HFFc6 (cell line): ENCODE measurements around the gene FOXQ1. TPM values are rescaled to one million over a fixed set of nuclear protein-coding genes. Genes with fewer than 3 reads are reported as not detected.

Source experiments
- DNase-seq: peaks from one replicate; pipeline ENCODE4 v3.0.0-alpha.2; 2018
- H3K27ac Mint-ChIP-seq: 2 replicates; pipeline ENCODE4 v1.8.0; 2020; ENCODE audit warnings: mild to moderate bottlenecking, mixed read lengths
- H3K27me3 Mint-ChIP-seq: 2 replicates; pipeline ENCODE4 v1.8.0; 2021; ENCODE audit warnings: mild to moderate bottlenecking, moderate library complexity, mixed read lengths; ENCODE audit not compliant: insufficient read depth
- H3K36me3 Mint-ChIP-seq: 2 replicates; pipeline ENCODE4 v1.8.0; 2021; ENCODE audit warnings: low read depth, mixed read lengths
- H3K4me1 Mint-ChIP-seq: 2 replicates; pipeline ENCODE4 v1.8.0; 2020; ENCODE audit warnings: low read depth, mixed read lengths
- H3K4me3 Mint-ChIP-seq: 2 replicates; pipeline ENCODE4 v1.8.0; 2020; ENCODE audit warnings: mild to moderate bottlenecking, moderate library complexity, mixed read lengths
- H3K9me3 Mint-ChIP-seq: 2 replicates; pipeline ENCODE4 v1.8.0; 2020; ENCODE audit warnings: mild to moderate bottlenecking, mixed read lengths
- total RNA-seq, 6 experiments: library from RNA; stranded (reverse); fragmentation: NEBNext Ultra II Directional; extraction: Animal tissue kit (Norgen Biotek cat#: 25700); gene quantifications; 2 replicates in 1 of 6; 3 replicates in 5 of 6; pipeline ENCODE4 v1.2.3, GENCODE V29; 2021
- TF ChIP-seq, protein P1 (sequence below): fragments of 200-600 bp; sonication (generic); IDR thresholded peaks from 2 replicates; pipeline ENCODE4 v1.5.0; 2021; ENCODE audit warnings: antibody characterized with exemption, mild to moderate bottlenecking

Gene FOXQ1
- total RNA-seq, 6 experiments from 2014 or later = 0.74 to 3.2 (median 2.7) TPM

DNA sequence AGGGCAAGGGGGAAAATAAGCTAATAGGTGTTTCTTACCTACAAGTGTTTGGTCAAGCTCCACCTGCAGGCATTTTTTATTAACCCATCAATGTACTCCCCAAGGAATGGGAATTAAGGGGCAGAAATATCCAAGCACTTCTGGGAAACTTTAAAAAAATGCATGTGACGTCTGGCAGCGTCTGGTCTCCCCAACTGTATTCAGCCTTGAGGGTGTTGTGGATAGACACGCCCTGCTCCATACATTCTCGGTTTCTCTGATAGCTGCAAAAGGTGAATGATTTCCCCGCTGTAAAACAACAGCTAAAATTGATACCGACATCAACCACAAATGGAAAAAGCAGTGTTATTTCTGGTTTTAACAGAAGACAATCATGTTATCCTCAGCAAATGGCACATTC is 2.5 kb upstream of the FOXQ1 start:
- Mint-ChIP-seq H3K27me3 (peaks cover 10% of the 10 kb centered on the region), H3K4me1 (peaks cover 15% of the 10 kb centered on the region), H3K36me3 (no peaks in the 10 kb centered on the region), H3K9me3 (no peaks in the 10 kb centered on the region), H3K27ac (no peak overlapping the region), H3K4me3 (no peak overlapping the region)
- DNase-seq = no peak
- TF ChIP-seq, protein P1, sequence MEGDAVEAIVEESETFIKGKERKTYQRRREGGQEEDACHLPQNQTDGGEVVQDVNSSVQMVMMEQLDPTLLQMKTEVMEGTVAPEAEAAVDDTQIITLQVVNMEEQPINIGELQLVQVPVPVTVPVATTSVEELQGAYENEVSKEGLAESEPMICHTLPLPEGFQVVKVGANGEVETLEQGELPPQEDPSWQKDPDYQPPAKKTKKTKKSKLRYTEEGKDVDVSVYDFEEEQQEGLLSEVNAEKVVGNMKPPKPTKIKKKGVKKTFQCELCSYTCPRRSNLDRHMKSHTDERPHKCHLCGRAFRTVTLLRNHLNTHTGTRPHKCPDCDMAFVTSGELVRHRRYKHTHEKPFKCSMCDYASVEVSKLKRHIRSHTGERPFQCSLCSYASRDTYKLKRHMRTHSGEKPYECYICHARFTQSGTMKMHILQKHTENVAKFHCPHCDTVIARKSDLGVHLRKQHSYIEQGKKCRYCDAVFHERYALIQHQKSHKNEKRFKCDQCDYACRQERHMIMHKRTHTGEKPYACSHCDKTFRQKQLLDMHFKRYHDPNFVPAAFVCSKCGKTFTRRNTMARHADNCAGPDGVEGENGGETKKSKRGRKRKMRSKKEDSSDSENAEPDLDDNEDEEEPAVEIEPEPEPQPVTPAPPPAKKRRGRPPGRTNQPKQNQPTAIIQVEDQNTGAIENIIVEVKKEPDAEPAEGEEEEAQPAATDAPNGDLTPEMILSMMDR = no peak

DNA sequence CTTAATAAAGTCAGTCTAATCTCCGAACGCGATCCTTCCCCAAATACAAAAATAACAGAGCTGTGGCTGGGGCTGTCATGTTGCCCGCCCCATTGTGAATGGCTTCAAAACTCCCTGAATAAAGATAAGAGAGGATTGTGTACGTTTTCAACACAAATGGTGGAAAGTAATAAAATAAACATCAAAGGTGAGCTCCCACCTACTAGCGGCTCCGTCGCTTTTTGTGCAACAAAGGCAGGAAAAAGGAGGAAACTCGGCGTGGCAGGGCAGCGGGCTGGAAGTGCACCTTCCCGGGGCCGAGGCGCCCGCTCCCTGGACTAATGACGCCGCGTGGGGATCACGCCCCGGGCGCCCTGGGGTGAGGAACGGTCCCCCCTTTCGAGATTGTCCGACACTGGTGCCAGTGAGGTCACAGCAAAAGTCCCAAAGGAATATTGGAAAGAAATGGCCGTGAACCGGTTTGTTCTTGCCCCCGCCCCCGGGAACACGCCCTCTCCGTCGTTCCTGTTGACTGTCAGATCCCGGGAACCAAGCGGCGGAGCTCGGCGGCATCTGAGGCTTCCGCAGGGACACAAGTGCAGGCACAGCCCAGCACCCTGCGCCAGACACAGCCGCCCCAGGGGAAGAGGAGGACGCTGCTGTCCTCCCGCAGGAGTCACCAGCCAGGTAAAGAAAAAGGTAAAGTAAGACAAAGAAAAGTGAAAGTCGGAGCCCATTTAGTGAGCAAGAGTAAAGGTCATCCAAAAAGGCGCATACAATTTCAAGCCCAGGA is 1.1 kb upstream of the FOXQ1 start:
- Mint-ChIP-seq H3K27ac (no peak overlapping the region), H3K4me3 (peak overlapping the region; percentile 58), H3K36me3 (no peaks in the 10 kb centered on the region), H3K9me3 (no peaks in the 10 kb centered on the region), H3K4me1 (peaks cover 26% of the 10 kb centered on the region), H3K27me3 (peaks cover 10% of the 10 kb centered on the region)
- TF ChIP-seq, protein P1 = no peak
- DNase-seq = no peak

DNA sequence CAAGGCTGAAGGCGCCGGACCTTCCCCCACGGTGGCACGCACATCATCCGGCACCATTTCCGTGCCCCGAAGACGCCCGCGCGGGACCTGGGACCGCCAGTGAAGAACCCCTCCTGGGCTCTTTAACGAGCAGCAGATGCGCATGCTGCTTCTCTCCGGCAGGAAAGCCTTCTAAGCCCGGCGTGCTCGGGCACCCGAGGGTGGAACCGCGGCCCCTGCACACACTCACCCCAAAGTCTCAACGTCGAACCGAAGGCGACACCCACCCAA is 240 bp downstream of the FOXQ1 start:
- H3K4me1 Mint-ChIP-seq = peaks cover 32% of the 10 kb centered on the region
- H3K27me3 Mint-ChIP-seq = peaks cover 11% of the 10 kb centered on the region
- H3K9me3 Mint-ChIP-seq = no peaks in the 10 kb centered on the region
- H3K36me3 Mint-ChIP-seq = no peaks in the 10 kb centered on the region
- H3K27ac Mint-ChIP-seq = peak overlapping the region; percentile 67
- TF ChIP-seq, protein P1 = no peak
- DNase-seq = no peak
- H3K4me3 Mint-ChIP-seq = peak overlapping the region; percentile 89

DNA sequence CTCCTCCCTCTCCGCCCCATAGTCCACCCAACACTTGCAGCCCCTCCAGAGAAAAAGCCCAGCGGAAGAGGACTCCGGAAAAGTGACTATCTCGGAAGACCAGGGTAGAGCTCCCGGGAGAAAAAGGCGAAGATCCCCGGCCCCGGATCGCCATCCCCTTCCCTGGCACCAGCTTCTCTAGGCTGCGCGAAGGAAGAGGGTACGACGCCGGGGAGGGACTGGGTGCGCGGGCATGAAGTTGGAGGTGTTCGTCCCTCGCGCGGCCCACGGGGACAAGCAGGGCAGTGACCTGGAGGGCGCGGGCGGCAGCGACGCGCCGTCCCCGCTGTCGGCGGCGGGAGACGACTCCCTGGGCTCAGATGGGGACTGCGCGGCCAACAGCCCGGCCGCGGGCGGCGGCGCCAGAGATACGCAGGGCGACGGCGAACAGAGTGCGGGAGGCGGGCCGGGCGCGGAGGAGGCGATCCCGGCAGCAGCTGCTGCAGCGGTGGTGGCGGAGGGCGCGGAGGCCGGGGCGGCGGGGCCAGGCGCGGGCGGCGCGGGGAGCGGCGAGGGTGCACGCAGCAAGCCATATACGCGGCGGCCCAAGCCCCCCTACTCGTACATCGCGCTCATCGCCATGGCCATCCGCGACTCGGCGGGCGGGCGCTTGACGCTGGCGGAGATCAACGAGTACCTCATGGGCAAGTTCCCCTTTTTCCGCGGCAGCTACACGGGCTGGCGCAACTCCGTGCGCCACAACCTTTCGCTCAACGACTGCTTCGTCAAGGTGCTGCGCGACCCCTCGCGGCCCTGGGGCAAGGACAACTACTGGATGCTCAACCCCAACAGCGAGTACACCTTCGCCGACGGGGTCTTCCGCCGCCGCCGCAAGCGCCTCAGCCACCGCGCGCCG is 822 bp downstream of the FOXQ1 start:
- TF ChIP-seq, protein P1 = no peak
- peaks cover 11% of the 10 kb centered on the region for H3K27me3 Mint-ChIP-seq
- H3K4me3 Mint-ChIP-seq = peak overlapping the region; percentile 89
- peaks cover 32% of the 10 kb centered on the region for H3K4me1 Mint-ChIP-seq
- no peaks in the 10 kb centered on the region for H3K36me3 Mint-ChIP-seq
- no peaks in the 10 kb centered on the region for H3K9me3 Mint-ChIP-seq
- no peak for DNase-seq
- H3K27ac Mint-ChIP-seq = peak overlapping the region; percentile 67

DNA sequence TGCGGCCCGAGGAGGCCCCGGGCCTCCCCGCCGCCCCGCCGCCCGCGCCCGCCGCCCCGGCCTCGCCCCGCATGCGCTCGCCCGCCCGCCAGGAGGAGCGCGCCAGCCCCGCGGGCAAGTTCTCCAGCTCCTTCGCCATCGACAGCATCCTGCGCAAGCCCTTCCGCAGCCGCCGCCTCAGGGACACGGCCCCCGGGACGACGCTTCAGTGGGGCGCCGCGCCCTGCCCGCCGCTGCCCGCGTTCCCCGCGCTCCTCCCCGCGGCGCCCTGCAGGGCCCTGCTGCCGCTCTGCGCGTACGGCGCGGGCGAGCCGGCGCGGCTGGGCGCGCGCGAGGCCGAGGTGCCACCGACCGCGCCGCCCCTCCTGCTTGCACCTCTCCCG is 1.5 kb downstream of the FOXQ1 start:
- TF ChIP-seq, protein P1 = no peak
- DNase-seq = no peak
- peaks cover 11% of the 10 kb centered on the region for H3K27me3 Mint-ChIP-seq
- H3K27ac Mint-ChIP-seq = no peak overlapping the region
- H3K9me3 Mint-ChIP-seq = no peaks in the 10 kb centered on the region
- no peak overlapping the region; the same call in 1 of the 2 replicates for H3K4me3 Mint-ChIP-seq
- H3K4me1 Mint-ChIP-seq = peaks cover 32% of the 10 kb centered on the region
- peaks cover 2% of the 10 kb centered on the region for H3K36me3 Mint-ChIP-seq
